Stimulated activated naive CD4-positive, alpha-beta T cell treated with Interleukin-2 at 50 U/mL for 16 hours (primary cell): ENCODE results near the gene RBBP8NL.

Experiments
- DNase-seq: peaks from one replicate; lab custom pipeline; 2025; lab: John Stamatoyannopoulos, UW

The RBBP8NL gene

DNA sequence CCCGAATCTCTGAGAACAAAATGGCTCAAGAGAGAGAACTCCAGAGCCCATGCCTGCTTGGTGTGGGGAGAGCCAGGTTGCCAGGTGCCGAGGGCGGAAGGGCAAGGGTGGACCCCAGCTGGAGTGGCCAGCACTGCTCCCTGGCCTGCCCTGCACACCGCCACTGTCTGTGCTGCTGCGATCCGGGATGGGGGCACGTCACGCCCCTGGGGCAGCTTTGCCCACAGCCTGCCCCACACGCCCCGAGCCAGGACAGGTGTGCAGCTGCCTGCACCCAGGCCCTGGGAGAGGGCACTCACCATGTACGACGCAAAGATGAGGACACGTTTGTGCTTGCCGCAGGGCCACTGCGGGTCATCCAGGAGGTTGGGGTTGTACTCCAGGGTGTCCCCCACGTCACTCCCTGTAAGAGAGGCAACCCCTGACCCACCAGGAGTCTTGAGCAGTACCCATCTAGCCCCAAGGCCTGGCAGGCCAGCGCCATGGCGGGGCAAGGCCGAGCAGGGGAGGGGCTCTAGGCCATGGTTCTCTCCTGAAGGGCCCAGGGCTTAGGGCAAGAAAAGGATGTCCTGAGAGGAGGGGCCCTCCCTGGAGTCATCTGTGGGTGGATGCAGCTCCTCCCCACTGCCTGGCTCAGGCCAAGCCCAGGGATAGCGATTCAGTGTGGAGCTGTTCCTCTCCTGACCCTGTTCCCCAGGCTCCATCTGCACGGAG, 34.6 kb downstream of the RBBP8NL start:
- DNase-seq: no peak

DNA sequence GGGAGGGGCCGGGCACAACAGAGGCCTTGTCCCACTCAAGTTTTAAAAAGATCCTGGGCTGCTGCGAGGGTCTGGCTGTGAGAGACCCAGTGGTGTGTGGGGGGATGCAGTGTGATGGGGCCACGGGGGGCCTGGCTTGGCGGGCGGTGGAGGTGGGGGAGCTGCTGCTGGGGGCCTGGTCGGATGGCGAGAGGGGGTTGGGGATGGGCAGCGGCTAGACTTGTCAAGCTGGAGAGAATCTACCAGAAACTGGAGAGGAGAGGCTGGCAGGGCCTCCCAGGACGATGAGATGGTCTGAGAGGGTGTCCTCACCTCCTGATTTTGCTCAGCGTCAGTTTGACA, 35.3 kb downstream of the RBBP8NL start:
- DNase-seq: no peak

DNA sequence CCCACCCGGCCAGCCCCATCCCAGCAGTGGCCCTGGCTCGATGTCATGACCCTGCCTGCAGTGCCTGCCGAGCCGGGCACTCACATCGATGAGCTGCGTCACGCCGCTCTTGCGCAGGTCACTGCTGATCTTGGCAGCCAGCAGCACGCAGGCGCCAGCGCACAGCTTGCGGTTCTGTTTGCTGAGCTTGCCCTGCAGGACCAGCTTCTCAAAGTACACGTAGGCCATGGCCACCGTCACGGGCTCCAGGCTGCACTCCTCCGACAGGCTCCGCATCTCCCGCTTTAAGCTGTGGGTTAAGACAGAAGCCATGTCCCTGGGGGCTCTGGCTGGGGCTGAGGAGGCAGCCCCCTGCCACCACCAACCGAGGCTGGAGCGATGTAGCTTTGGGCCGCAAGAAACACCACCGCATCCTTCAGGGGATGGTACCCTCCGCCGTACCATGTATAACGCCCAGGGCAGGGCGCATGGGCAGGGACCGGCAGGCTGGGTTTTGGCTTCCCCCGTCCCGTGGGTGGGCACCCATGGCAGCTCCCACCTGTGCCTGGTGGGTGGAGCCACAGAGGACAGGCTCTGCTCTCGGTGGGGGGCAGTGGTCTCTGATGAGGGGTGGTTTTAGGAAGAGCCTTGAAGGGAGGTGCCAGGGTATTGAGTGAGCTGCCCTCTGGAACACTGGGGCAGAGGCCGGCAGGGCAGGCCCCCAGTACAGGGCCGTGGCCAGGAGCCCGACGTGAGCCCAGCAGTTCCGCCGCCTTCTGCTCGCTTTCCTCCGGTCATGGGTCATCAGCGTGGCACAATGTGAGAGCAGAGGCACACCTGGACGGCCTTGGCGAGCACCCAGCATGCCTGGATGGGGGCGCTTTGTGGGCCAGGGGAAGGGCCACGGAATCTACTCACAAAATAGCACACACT, 35.9 kb downstream of the RBBP8NL start:
- DNase-seq: no peak

DNA sequence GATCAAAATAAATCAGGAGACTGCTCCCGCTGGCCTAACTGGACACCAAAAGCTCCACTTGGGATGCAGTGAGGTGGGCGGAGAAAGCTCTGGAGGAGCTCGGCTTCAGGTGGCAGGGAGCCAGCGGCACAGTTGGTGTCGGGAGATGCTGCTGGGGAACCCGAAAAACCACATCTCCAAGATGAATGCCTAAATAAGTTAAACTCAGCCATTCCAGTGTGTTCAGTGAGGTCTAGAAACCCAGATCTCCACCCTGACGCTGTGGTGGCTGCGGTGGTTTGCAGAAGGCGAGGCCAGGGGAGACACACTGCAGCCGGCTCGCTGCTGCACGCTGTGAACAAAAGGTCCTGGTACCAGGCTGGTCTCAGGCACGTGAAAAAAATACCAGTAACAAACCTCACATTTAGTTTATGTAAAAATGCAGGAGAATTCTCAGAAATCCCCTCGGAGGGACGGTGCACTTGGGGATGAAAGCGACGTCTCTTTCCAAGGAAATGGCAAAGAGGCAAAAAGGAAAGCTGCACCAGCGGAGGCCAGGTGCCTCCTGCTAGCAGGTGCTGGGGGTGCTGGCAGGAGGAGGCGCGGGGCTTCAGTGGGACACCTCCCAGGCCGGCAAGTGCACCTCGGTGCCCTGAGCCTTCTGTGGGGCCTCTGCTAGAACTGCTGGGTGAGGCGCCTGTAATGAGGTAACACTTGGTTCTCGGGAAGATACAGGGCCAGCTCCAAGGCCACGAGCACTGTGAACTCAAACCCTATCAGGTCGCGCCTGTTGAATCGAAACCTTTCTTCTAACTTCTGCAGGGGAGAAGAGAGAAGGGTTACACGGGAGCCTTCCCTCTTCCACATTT, 36.8 kb downstream of the RBBP8NL start:
- DNase-seq: no peak

GRCh38 chr20:62389601-62390087, 37.7 kb downstream of the RBBP8NL start:
- DNase-seq: no peak

DNA sequence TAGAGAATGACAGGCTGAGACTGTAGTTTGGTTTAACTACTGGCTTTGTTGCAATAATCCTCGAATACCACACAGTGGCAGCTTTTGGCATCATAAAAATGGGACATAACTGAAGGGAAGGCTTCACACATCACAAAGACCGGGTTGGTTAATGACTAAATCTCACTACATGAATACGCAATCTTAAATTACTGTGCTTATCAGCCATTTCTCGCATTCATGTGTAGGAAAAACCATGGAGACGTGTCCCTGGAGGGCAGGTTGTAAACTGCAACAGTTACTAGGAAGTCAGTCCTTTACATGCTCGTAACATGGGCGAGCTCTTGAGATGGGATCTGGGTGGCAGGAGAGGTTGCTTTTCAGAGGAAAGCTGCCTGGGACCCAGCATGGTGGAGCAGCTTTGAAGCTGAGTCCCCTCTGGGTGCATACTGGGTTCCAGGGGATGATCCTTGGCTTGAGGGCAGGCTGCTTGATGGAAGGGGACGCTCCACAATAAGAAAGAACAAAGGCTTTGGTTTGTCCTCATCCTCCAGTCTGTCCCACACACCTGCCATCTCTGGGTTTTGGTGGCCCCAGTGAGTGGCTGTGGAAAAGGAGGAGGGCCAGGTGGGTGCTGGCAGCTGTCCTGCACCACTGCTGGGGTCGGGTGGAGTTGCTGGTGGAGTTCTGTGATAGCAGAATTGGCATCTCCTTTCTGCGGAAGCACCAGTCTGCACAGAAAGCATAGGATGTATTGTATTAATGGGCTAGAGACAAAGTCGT, 38.3 kb downstream of the RBBP8NL start:
- DNase-seq: no peak

GRCh38 chr20:62387933-62388635, 39.3 kb downstream of the RBBP8NL start:
- DNase-seq: peak; percentile 20

GRCh38 chr20:62387219-62387913, 40.0 kb downstream of the RBBP8NL start:
- peak; percentile 43 for DNase-seq

DNA sequence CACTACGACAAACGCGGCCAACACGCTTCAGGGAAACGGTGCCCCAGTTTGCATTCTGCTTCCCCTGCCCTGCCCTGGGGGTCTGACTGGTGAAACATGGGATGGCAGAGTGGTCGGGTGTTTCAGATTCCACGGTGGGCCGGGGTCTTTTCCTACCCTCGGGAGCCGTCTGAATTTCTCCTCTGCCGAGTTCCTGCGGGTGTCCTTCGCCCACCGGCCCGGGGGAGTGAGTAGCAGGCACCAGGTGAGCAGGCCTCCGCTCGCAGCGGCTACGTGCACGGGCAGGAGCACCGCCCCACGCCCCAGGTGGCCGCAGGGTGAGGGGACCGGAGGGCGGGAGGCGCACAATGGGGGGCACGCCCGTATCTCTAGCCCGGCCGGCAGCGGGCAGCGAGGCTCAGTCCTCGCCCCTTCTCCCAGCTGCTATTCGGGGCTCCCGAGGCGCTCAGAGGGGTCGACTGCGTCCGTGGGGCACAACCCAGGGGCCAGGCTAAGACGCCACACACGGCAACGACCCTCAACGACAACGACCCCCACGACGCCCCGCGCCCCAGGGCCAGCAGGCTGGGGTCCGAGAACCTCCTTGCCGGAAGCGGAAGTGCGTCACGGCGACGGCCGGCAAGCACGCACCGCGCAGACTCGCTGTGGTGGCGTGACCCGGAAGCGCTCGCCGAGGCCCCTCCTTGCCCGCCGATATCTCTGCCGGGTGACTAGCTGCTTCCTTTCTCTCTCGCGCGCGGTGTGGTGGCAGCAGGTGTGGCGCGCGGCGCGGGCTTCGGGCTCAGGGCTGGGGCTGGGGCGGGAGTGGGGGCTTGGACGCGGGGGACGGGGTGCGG, 40.7 kb downstream of the RBBP8NL start, which contains the start of gene RPS21:
TSS of gene RPS21 (plus strand) at position 721 of the 836 bp plus-strand sequence. CDS start 236 bp downstream, outside the sequence.
- peak; percentile 91 for DNase-seq

- peak; percentile 70 for DNase-seq
Measured at GRCh38 chr20:62382306-62383198, 44.8 kb downstream of the RBBP8NL start.

- no peak for DNase-seq
Measured at GRCh38 chr20:62381842-62382241, 45.5 kb downstream of the RBBP8NL start.

GRCh38 chr20:62381202-62381797, 46.0 kb downstream of the RBBP8NL start:
- DNase-seq: no peak

- DNase-seq: no peak
Measured at GRCh38 chr20:62378215-62378614, 49.1 kb downstream of the RBBP8NL start.

- DNase-seq: no peak
Measured at GRCh38 chr20:62377615-62378178, 49.6 kb downstream of the RBBP8NL start.

- no peak for DNase-seq
Measured at GRCh38 chr20:62377064-62377461, 50.3 kb downstream of the RBBP8NL start.

GRCh38 chr20:62376112-62377063, 51.0 kb downstream of the RBBP8NL start:
- DNase-seq: no peak
